HEK293 (cell line): ENCODE results near the gene C14orf93.

Experiments used
- CTCF ChIA-PET: fragments of 350-600 bp; formaldehyde crosslinking; extraction: SDS; loops from one replicate; lab custom pipeline; 2021; ENCODE audit warnings: antibody characterized with exemption; lab: Yijun Ruan, JAX
- POLR2A ChIA-PET: fragments of 300-600 bp; formaldehyde crosslinking; extraction: SDS; loops from one replicate; lab custom pipeline; 2020; ENCODE audit warnings: antibody characterized with exemption, inconsistent platforms; lab: Yijun Ruan, JAX
- H3K27ac ChIP-seq: fragments of 200-500 bp; sonication (Bioruptor generic); 2 replicates; pipeline ENCODE4 v1.5.1; 2014; ENCODE audit warnings: low read depth, low read length, control low read depth, inconsistent platforms; ENCODE audit errors: extremely low read depth
- H3K36me3 ChIP-seq, 2 experiments: fragments of 200-500 bp in 1 of 2; sonication (Bioruptor generic) in 1 of 2; 1 replicate in 1 of 2; 2 replicates in 1 of 2; pipeline ENCODE4 v1.5.1; 2014 to 2017; ENCODE audit warnings: inconsistent platforms in 2 of 2, low read length in 2 of 2; ENCODE audit not compliant: control insufficient read depth in 2 of 2, insufficient read depth in 1 of 2
- H3K4me1 ChIP-seq: fragments of 200-500 bp; sonication (Bioruptor generic); 2 replicates; pipeline ENCODE4 v1.5.1; 2014; ENCODE audit warnings: mild to moderate bottlenecking, low read length, inconsistent platforms; ENCODE audit not compliant: control insufficient read depth, insufficient read depth
- H3K4me3 ChIP-seq: 2 replicates; pipeline ENCODE4 v1.5.1; 2011; ENCODE audit warnings: low read depth, mild to moderate bottlenecking, control low read depth, low read length, moderate library complexity
- H3K9me3 ChIP-seq: fragments of 200-500 bp; sonication (Bioruptor generic); 2 replicates; pipeline ENCODE4 v1.5.1; 2014; ENCODE audit warnings: low read depth, low read length, inconsistent platforms; ENCODE audit not compliant: control insufficient read depth, insufficient read depth
- PRDM10 ChIP-seq: fragments of 450-650 bp; formaldehyde crosslinking; IDR thresholded peaks from 2 replicates; pipeline ENCODE4 v1.5.1; 2016; ENCODE audit warnings: missing biosample characterization, missing genetic modification characterization
- SCRT1 ChIP-seq: fragments of 450-650 bp; formaldehyde crosslinking; IDR thresholded peaks from 2 replicates; pipeline ENCODE4 v1.5.1; 2016; ENCODE audit warnings: missing biosample characterization, missing genetic modification characterization, borderline replicate concordance
- SCRT2 ChIP-seq: fragments of 450-650 bp; formaldehyde crosslinking; IDR thresholded peaks from 2 replicates; pipeline ENCODE4 v1.5.1; 2016; ENCODE audit warnings: missing biosample characterization, missing genetic modification characterization
- ZFHX2 ChIP-seq: fragments of 450-650 bp; formaldehyde crosslinking; conservative IDR thresholded peaks from 2 replicates; pipeline ENCODE4 v1.5.1; 2016; ENCODE audit warnings: missing biosample characterization, missing genetic modification characterization
- ZIC2 ChIP-seq: fragments of 450-650 bp; formaldehyde crosslinking; IDR thresholded peaks from 2 replicates; pipeline ENCODE4 v1.5.1; 2016; ENCODE audit warnings: missing biosample characterization, missing genetic modification characterization
- ZNF10 ChIP-seq: fragments of 450-650 bp; formaldehyde crosslinking; IDR thresholded peaks from 2 replicates; pipeline ENCODE4 v1.5.1; 2017; ENCODE audit warnings: missing biosample characterization, missing genetic modification characterization
- ZNF19 ChIP-seq: fragments of 450-650 bp; formaldehyde crosslinking; IDR thresholded peaks from 2 replicates; pipeline ENCODE4; 2016; ENCODE audit warnings: missing biosample characterization, missing genetic modification characterization, low read depth
- ZNF335 ChIP-seq: fragments of 450-650 bp; formaldehyde crosslinking; conservative IDR thresholded peaks from 2 replicates; pipeline ENCODE4 v1.5.1; 2016; ENCODE audit warnings: missing biosample characterization, missing genetic modification characterization
- ZNF341 ChIP-seq: fragments of 450-650 bp; formaldehyde crosslinking; IDR thresholded peaks from 2 replicates; pipeline ENCODE4; 2016; ENCODE audit warnings: low read depth, missing biosample characterization, missing genetic modification characterization
- ZNF513 ChIP-seq: fragments of 450-650 bp; IDR thresholded peaks from 2 replicates; pipeline ENCODE4 v1.5.1; 2018; ENCODE audit warnings: missing biosample characterization, missing genetic modification characterization
- ZNF600 ChIP-seq: fragments of 450-650 bp; formaldehyde crosslinking; IDR thresholded peaks from 2 replicates; pipeline ENCODE4 v1.5.1; 2016; ENCODE audit warnings: missing biosample characterization, missing genetic modification characterization
- ZNF639 ChIP-seq: fragments of 450-650 bp; formaldehyde crosslinking; IDR thresholded peaks from 2 replicates; pipeline ENCODE4 v1.5.1; 2016; ENCODE audit warnings: missing biosample characterization, missing genetic modification characterization
- ZNF654 ChIP-seq: fragments of 450-650 bp; formaldehyde crosslinking; IDR thresholded peaks from 2 replicates; pipeline ENCODE4 v1.5.1; 2016; ENCODE audit warnings: low read depth, missing biosample characterization, missing genetic modification characterization
- TF ChIP-seq, protein P1 (sequence below): fragments of 450-650 bp; formaldehyde crosslinking; IDR thresholded peaks from 2 replicates; pipeline ENCODE4 v1.5.1; 2016; ENCODE audit warnings: missing biosample characterization, missing genetic modification characterization
- TF ChIP-seq, protein P2 (sequence below): fragments of 450-650 bp; formaldehyde crosslinking; IDR thresholded peaks from 2 replicates; pipeline ENCODE4 v1.5.1; 2016; ENCODE audit warnings: missing biosample characterization, missing genetic modification characterization
- TF ChIP-seq, protein P3 (sequence below): IDR thresholded peaks from 2 replicates; pipeline ENCODE4 v1.6.1; 2011; ENCODE audit warnings: mild to moderate bottlenecking, low read depth, low read length, borderline replicate concordance

Gene C14orf93

DNA sequence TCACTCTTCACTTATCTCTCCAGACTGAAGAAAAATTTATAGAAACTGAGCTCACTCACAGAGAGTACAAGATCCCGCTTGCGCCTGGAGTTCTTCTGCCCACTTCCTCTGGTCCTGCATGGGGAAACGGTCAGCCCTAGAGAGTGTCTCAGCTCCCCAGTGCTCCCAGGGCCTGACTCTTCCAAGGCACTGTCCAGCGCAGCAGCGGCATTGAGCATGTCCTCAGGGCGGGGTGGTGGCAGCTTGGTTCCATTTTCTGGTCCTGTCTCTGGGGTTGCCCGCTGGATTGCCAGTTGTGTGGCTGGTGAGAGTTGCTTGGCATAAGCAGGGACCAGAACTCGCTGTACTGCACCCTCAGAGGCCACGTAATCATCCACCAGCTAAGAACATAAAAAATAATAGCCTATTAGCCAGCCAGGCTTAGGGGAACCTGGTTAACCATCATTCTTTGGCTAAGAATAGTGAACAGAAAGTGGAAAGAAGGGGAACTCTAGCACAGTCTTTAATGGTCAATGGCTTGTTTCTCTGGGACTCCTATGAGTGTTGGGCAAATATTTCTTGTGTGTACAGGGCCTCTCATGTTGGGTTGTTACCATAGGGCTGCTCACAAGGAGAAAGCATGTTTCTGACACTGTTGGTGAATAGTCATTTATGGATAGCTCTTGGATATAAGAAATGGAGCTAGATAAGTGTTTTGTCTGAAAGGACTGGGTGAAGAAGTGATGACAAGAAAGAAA is 13.9 kb downstream of the C14orf93 start:
- H3K27ac ChIP-seq, result no peak overlapping the region
- POLR2A ChIA-PET, result interaction anchor here (1.2 to 5.2 kb wide), 6 partner anchors 10 to 73 kb away, joined by 3 to 50 read pairs (median 6); partner anchors contain the start of gene CDH24
- no peak overlapping the region for H3K4me3 ChIP-seq
- H3K9me3 ChIP-seq, result no peaks in the 10 kb centered on the region
- H3K36me3 ChIP-seq, result peaks cover 0 to 6% of the 10 kb centered on the region in 2 experiments; a peak in 2 of 3 replicates
- TF ChIP-seq ZNF513 (tag by site-specific recombination), result no peak
- TF ChIP-seq, protein P1, sequence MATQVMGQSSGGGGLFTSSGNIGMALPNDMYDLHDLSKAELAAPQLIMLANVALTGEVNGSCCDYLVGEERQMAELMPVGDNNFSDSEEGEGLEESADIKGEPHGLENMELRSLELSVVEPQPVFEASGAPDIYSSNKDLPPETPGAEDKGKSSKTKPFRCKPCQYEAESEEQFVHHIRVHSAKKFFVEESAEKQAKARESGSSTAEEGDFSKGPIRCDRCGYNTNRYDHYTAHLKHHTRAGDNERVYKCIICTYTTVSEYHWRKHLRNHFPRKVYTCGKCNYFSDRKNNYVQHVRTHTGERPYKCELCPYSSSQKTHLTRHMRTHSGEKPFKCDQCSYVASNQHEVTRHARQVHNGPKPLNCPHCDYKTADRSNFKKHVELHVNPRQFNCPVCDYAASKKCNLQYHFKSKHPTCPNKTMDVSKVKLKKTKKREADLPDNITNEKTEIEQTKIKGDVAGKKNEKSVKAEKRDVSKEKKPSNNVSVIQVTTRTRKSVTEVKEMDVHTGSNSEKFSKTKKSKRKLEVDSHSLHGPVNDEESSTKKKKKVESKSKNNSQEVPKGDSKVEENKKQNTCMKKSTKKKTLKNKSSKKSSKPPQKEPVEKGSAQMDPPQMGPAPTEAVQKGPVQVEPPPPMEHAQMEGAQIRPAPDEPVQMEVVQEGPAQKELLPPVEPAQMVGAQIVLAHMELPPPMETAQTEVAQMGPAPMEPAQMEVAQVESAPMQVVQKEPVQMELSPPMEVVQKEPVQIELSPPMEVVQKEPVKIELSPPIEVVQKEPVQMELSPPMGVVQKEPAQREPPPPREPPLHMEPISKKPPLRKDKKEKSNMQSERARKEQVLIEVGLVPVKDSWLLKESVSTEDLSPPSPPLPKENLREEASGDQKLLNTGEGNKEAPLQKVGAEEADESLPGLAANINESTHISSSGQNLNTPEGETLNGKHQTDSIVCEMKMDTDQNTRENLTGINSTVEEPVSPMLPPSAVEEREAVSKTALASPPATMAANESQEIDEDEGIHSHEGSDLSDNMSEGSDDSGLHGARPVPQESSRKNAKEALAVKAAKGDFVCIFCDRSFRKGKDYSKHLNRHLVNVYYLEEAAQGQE, result peak; percentile 85
- peaks cover 7% of the 10 kb centered on the region for H3K4me1 ChIP-seq
- CTCF ChIA-PET, result interaction anchor here (0.6 to 17.9 kb wide), 19 partner anchors 10 to 214 kb away, joined by 3 to 469 read pairs (median 6); partner anchors contain the start of genes AJUBA, CDH24, HAUS4 and PRMT5

- Histone ChIP-seq H3K4me3 (no peak overlapping the region), H3K36me3 (peaks cover 0 to 7% of the 10 kb centered on the region in 2 experiments; a peak in 2 of 3 replicates), H3K4me1 (peaks cover 7% of the 10 kb centered on the region), H3K27ac (no peak overlapping the region), H3K9me3 (no peaks in the 10 kb centered on the region)
- ChIA-PET CTCF (interaction anchor here (0.6 to 17.9 kb wide), 39 partner anchors 9 to 568 kb away, joined by 3 to 469 read pairs (median 4); partner anchors contain the start of genes ACIN1, AJUBA, C14orf119 and CDH24), POLR2A (interaction anchor here (0.5 to 5.2 kb wide), 19 partner anchors 8 to 1128 kb away, joined by 3 to 50 read pairs (median 4); partner anchors contain the start of genes AJUBA and CDH24)
- TF ChIP-seq ZNF10 (tag by site-specific recombination) (0 out of 2 replicates have a peak, but pooled peaks have one; percentile 29), ZNF335 (no peak), ZNF639 (tag by site-specific recombination) (no peak), PRDM10 (tag by site-specific recombination) (peak; percentile 29; the same call in 1 of the 2 replicates), ZNF341 (tag by site-specific recombination) (no peak), ZNF19 (tag by site-specific recombination) (no peak), ZNF600 (tag by site-specific recombination) (0 out of 2 replicates have a peak, but pooled peaks have one; percentile 44), ZNF654 (tag by site-specific recombination) (peak; percentile 79), SCRT1 (tag by site-specific recombination) (no peak), ZFHX2 (peak; percentile 68), SCRT2 (tag by site-specific recombination) (no peak), ZIC2 (tag by site-specific recombination) (0 out of 2 replicates have a peak, but pooled peaks have one; percentile 29)
- TF ChIP-seq, protein P2, sequence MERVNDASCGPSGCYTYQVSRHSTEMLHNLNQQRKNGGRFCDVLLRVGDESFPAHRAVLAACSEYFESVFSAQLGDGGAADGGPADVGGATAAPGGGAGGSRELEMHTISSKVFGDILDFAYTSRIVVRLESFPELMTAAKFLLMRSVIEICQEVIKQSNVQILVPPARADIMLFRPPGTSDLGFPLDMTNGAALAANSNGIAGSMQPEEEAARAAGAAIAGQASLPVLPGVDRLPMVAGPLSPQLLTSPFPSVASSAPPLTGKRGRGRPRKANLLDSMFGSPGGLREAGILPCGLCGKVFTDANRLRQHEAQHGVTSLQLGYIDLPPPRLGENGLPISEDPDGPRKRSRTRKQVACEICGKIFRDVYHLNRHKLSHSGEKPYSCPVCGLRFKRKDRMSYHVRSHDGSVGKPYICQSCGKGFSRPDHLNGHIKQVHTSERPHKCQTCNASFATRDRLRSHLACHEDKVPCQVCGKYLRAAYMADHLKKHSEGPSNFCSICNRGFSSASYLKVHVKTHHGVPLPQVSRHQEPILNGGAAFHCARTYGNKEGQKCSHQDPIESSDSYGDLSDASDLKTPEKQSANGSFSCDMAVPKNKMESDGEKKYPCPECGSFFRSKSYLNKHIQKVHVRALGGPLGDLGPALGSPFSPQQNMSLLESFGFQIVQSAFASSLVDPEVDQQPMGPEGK (tag by site-specific recombination), result 0 out of 2 replicates have a peak, but pooled peaks have one; percentile 47
- TF ChIP-seq, protein P3, sequence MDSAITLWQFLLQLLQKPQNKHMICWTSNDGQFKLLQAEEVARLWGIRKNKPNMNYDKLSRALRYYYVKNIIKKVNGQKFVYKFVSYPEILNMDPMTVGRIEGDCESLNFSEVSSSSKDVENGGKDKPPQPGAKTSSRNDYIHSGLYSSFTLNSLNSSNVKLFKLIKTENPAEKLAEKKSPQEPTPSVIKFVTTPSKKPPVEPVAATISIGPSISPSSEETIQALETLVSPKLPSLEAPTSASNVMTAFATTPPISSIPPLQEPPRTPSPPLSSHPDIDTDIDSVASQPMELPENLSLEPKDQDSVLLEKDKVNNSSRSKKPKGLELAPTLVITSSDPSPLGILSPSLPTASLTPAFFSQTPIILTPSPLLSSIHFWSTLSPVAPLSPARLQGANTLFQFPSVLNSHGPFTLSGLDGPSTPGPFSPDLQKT, result no peak
Observed at GRCh38 chr14:22994762-22995275, 15.1 kb downstream of the C14orf93 start.
